H9 (cell line): ENCODE data around the gene NEDD4L. TPM values are rescaled to one million over a fixed set of nuclear protein-coding genes. Genes with fewer than 3 reads are reported as not detected.

ENCODE experiments used
- DNase-seq: peaks from one replicate; pipeline ENCODE4 v3.0.0-alpha.2; 2017
- H2AFZ ChIP-seq: one replicate; pipeline ENCODE4 v1.6.1; 2013; ENCODE audit warnings: mild to moderate bottlenecking, low read length, control low read depth, moderate library complexity
- H2AK5ac ChIP-seq: 2 replicates; pipeline ENCODE4 v1.6.1; 2013; ENCODE audit warnings: low read length, control low read depth, mixed read lengths; ENCODE audit not compliant: insufficient read length
- H2BK120ac ChIP-seq: one replicate; pipeline ENCODE4 v1.6.1; 2013; ENCODE audit warnings: low read depth, mild to moderate bottlenecking, low read length, control low read depth, inconsistent platforms; ENCODE audit not compliant: poor library complexity, severe bottlenecking
- H2BK12ac ChIP-seq: 2 replicates; pipeline ENCODE4 v1.6.1; 2013; ENCODE audit warnings: low read length, control low read depth, mixed read lengths, low read depth; ENCODE audit not compliant: insufficient read length
- H2BK15ac ChIP-seq: 2 replicates; pipeline ENCODE4 v1.6.1; 2013; ENCODE audit warnings: low read depth, low read length, control low read depth
- H2BK20ac ChIP-seq: one replicate; pipeline ENCODE4 v1.6.1; 2013; ENCODE audit warnings: low read depth, mild to moderate bottlenecking, low read length, control low read depth, inconsistent platforms; ENCODE audit not compliant: poor library complexity, severe bottlenecking
- H2BK5ac ChIP-seq: 2 replicates; pipeline ENCODE4 v1.6.1; 2013; ENCODE audit warnings: low read length, control low read depth, mixed read lengths; ENCODE audit not compliant: insufficient read length
- H3K14ac ChIP-seq: 2 replicates; pipeline ENCODE4 v1.6.1; 2013; ENCODE audit warnings: low read length, control low read depth; ENCODE audit not compliant: insufficient read depth
- H3K18ac ChIP-seq: 2 replicates; pipeline ENCODE4 v1.6.1; 2013; ENCODE audit warnings: low read depth, mild to moderate bottlenecking, mixed read lengths, low read length, control low read depth; ENCODE audit not compliant: insufficient read length
- H3K23ac ChIP-seq: 2 replicates; pipeline ENCODE4 v1.6.1; 2013; ENCODE audit warnings: low read length, control low read depth, mixed read lengths, low read depth; ENCODE audit not compliant: insufficient read length
- H3K23me2 ChIP-seq: 2 replicates; pipeline ENCODE4 v1.6.1; 2013; ENCODE audit warnings: low read depth, mild to moderate bottlenecking, mixed read lengths, low read length, control low read depth; ENCODE audit not compliant: insufficient read length, poor library complexity, severe bottlenecking
- H3K27ac ChIP-seq: 2 replicates; pipeline ENCODE4 v1.5.1; 2013; ENCODE audit warnings: low read length, control low read depth, mixed read lengths, low read depth; ENCODE audit not compliant: insufficient read length
- H3K27me3 ChIP-seq: 2 replicates; pipeline ENCODE4 v1.6.1; 2013; ENCODE audit warnings: low read length, control low read depth, inconsistent platforms; ENCODE audit not compliant: insufficient read depth
- H3K4ac ChIP-seq: 2 replicates; pipeline ENCODE4 v1.6.1; 2013; ENCODE audit warnings: low read depth, mild to moderate bottlenecking, control low read depth, inconsistent platforms, low read length, moderate library complexity
- H3K4me1 ChIP-seq: 2 replicates; pipeline ENCODE4 v1.6.1; 2013; ENCODE audit warnings: low read length, control low read depth, inconsistent platforms; ENCODE audit not compliant: insufficient read depth
- H3K4me2 ChIP-seq: 2 replicates; pipeline ENCODE4 v1.6.1; 2013; ENCODE audit warnings: low read length, control low read depth, mixed read lengths; ENCODE audit not compliant: insufficient read length, insufficient read depth
- H3K56ac ChIP-seq: 2 replicates; pipeline ENCODE4 v1.6.1; 2013; ENCODE audit warnings: low read depth, mild to moderate bottlenecking, mixed read lengths, low read length, control low read depth; ENCODE audit not compliant: insufficient read length
- H3K79me1 ChIP-seq: 2 replicates; pipeline ENCODE4 v1.6.1; 2013; ENCODE audit warnings: low read depth, mild to moderate bottlenecking, moderate library complexity, low read length, control low read depth, inconsistent platforms; ENCODE audit not compliant: insufficient read depth, poor library complexity, severe bottlenecking
- H3K79me2 ChIP-seq: 2 replicates; pipeline ENCODE4 v1.6.1; 2013; ENCODE audit warnings: low read length, control low read depth, inconsistent platforms; ENCODE audit not compliant: insufficient read depth
- H3K9ac ChIP-seq: 2 replicates; pipeline ENCODE4 v1.6.1; 2013; ENCODE audit warnings: low read length, control low read depth, mixed read lengths; ENCODE audit not compliant: insufficient read length; ENCODE audit errors: extremely low read depth
- H3K9me3 ChIP-seq: one replicate; pipeline ENCODE4 v1.6.1; 2013; ENCODE audit warnings: low read depth, low read length, inconsistent platforms; ENCODE audit not compliant: control insufficient read depth
- H3T11ph ChIP-seq: one replicate; pipeline ENCODE4 v1.6.1; 2013; ENCODE audit warnings: mild to moderate bottlenecking, low read length, control low read depth, inconsistent platforms
- H4K20me1 ChIP-seq: one replicate; pipeline ENCODE4 v1.6.1; 2013; ENCODE audit not compliant: control insufficient read depth, insufficient read length, insufficient read depth
- H4K5ac ChIP-seq: 2 replicates; pipeline ENCODE4 v1.6.1; 2013; ENCODE audit warnings: low read depth, mild to moderate bottlenecking, mixed read lengths, low read length, control low read depth; ENCODE audit not compliant: insufficient read length
- H4K8ac ChIP-seq: replicated peaks from 2 replicates; pipeline ENCODE4 v1.6.1; 2013; ENCODE audit warnings: low read length, control low read depth, mixed read lengths, low read depth; ENCODE audit not compliant: insufficient read length
- H4K91ac ChIP-seq: 2 replicates; pipeline ENCODE4 v1.6.1; 2013; ENCODE audit warnings: low read depth, mild to moderate bottlenecking, moderate library complexity, mixed read lengths, low read length, control low read depth; ENCODE audit not compliant: insufficient read length
- H3K27ac Mint-ChIP-seq, 3 experiments: 2 replicates in 2 of 3; 3 replicates in 1 of 3; pipeline ENCODE4 v1.8.0; 2020 to 2021; ENCODE audit warnings: mixed read lengths in 3 of 3, mild to moderate bottlenecking in 1 of 3, moderate library complexity in 1 of 3
- H3K27me3 Mint-ChIP-seq: 2 replicates; pipeline ENCODE4 v1.8.0; 2021; ENCODE audit warnings: low read depth, mild to moderate bottlenecking, moderate library complexity, mixed read lengths
- H3K36me3 Mint-ChIP-seq, 3 experiments: 2 replicates in 2 of 3; 3 replicates in 1 of 3; pipeline ENCODE4 v1.8.0; 2020 to 2021; ENCODE audit warnings: low read depth in 3 of 3, mixed read lengths in 3 of 3; ENCODE audit not compliant: insufficient read depth in 1 of 3
- H3K4me1 Mint-ChIP-seq, 2 experiments: 2 replicates each; pipeline ENCODE4 v1.8.0; 2020; ENCODE audit warnings: mixed read lengths in 2 of 2
- H3K4me3 Mint-ChIP-seq, 2 experiments: 2 replicates in 1 of 2; 3 replicates in 1 of 2; pipeline ENCODE4 v1.8.0; 2020 to 2021; ENCODE audit warnings: mild to moderate bottlenecking in 2 of 2, mixed read lengths in 2 of 2, moderate library complexity in 1 of 2
- H3K9me3 Mint-ChIP-seq, 2 experiments: 2 replicates in 1 of 2; 3 replicates in 1 of 2; pipeline ENCODE4 v1.8.0; 2020; ENCODE audit warnings: mild to moderate bottlenecking in 2 of 2, mixed read lengths in 2 of 2, moderate library complexity in 1 of 2
- WGBS: extraction: QIAGEN DNeasy Blood & Tissue Kit; methylation state at CpG from one replicate; pipeline ENCODE4 v1.1.7; 2013; ENCODE audit warnings: missing lambda C conversion rate, low lambda C conversion rate, mixed read lengths; ENCODE audit not compliant: insufficient read length; ENCODE audit errors: extremely low coverage; 5-methylcytosine and 5-hydroxymethylcytosine counted together
- total RNA-seq: library from RNA; stranded (reverse); gene quantifications from 2 replicates; pipeline ENCODE4 v1.2.1, GENCODE V29; 2021
- TF ChIP-seq, protein P1 (sequence below): fragments of 200-600 bp; sonication (generic); conservative IDR thresholded peaks from 3 replicates; pipeline ENCODE4 v1.8.0; 2021; ENCODE audit warnings: antibody characterized with exemption, mild to moderate bottlenecking

The NEDD4L gene
- total RNA-seq, 1 experiment from 2014 or later = 76.3 TPM

DNA sequence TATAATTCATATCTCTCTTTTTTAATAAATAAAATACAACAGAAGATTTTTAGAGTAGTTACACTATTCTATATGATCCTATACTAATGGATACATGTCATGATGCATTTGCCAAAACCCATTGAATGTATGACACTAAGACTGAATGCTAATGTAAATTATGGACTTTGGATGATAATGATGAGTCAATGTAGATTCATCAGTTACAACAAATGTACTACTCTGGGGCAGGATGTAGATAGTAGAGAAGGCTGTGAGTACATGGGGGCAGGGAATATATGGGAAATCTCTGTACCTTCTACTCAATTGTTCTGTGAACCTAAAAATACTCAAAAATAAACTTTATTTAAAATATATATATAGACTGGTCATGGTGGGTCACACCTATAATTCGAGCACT lies 45.6 kb upstream of the NEDD4L start:
- Histone ChIP-seq H3T11ph (no peak overlapping the region), H3K4me1 (no peaks in the 10 kb centered on the region), H2BK20ac (no peak overlapping the region), H3K27ac (no peak overlapping the region), H4K91ac (no peak overlapping the region), H2BK15ac (no peak overlapping the region), H3K56ac (no peak overlapping the region), H2BK120ac (no peak overlapping the region), H3K4me2 (no peak overlapping the region), H2AK5ac (no peak overlapping the region), H3K27me3 (no peaks in the 10 kb centered on the region), H3K18ac (no peak overlapping the region), H2BK5ac (no peak overlapping the region), H4K8ac (no peak overlapping the region), H2AFZ (no peak overlapping the region), H2BK12ac (no peak overlapping the region), H3K23me2 (no peaks in the 10 kb centered on the region), H3K14ac (no peak overlapping the region), H3K9me3 (no peaks in the 10 kb centered on the region), H3K9ac (no peak overlapping the region), H3K4ac (no peak overlapping the region), H4K5ac (no peak overlapping the region), H4K20me1 (no peaks in the 10 kb centered on the region), H3K79me2 (no peaks in the 10 kb centered on the region), H3K23ac (no peak overlapping the region), H3K79me1 (no peaks in the 10 kb centered on the region)
- no peak overlapping the region for H3K27ac Mint-ChIP-seq
- no CpG with 5 or more reads among the region's 1 CpG for WGBS
- no peak for DNase-seq
- H3K4me1 Mint-ChIP-seq = peaks cover 6 to 7% of the 10 kb centered on the region in 2 experiments; a peak in 3 of 4 replicates
- TF ChIP-seq, protein P1, sequence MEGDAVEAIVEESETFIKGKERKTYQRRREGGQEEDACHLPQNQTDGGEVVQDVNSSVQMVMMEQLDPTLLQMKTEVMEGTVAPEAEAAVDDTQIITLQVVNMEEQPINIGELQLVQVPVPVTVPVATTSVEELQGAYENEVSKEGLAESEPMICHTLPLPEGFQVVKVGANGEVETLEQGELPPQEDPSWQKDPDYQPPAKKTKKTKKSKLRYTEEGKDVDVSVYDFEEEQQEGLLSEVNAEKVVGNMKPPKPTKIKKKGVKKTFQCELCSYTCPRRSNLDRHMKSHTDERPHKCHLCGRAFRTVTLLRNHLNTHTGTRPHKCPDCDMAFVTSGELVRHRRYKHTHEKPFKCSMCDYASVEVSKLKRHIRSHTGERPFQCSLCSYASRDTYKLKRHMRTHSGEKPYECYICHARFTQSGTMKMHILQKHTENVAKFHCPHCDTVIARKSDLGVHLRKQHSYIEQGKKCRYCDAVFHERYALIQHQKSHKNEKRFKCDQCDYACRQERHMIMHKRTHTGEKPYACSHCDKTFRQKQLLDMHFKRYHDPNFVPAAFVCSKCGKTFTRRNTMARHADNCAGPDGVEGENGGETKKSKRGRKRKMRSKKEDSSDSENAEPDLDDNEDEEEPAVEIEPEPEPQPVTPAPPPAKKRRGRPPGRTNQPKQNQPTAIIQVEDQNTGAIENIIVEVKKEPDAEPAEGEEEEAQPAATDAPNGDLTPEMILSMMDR = no peak
- H3K4me3 Mint-ChIP-seq = no peak overlapping the region
- H3K9me3 Mint-ChIP-seq = no peaks in the 10 kb centered on the region
- no peaks in the 10 kb centered on the region; the same call in 1 of the 2 replicates for H3K27me3 Mint-ChIP-seq
- no peaks in the 10 kb centered on the region for H3K36me3 Mint-ChIP-seq
